ENCODE results near the gene YES1. TPM values are rescaled to one million over a fixed set of nuclear protein-coding genes. Genes with fewer than 3 reads are reported as not detected.

Gene YES1
- 31.3 TPM for total RNA-seq

GRCh38 chr18:811892-812375, at the start of gene YES1:
YES1 (minus strand) TSS chr18:812242; CDS start chr18:756827, 55,415 bp downstream.
- intact Hi-C loops (cut with DNase I): no loop called here
- DNase-seq (ENCODE audit: low spot score) (peak; percentile 73), ATAC-seq (peak; percentile 86)

- intact Hi-C loops (cut with DNase I): no loop called here
- DNase-seq (ENCODE audit: low spot score): no peak
- ATAC-seq: no peak
Observed at GRCh38 chr18:857986-858385, 45.9 kb upstream of the YES1 start.

- ATAC-seq (no peak), DNase-seq (ENCODE audit: low spot score) (no peak)
- intact Hi-C loops (cut with DNase I): no loop called here
Observed at GRCh38 chr18:853471-853870, 41.4 kb upstream of the YES1 start.

GRCh38 chr18:850960-851359, 38.9 kb upstream of the YES1 start:
- DNase-seq (ENCODE audit: low spot score): no peak
- intact Hi-C loops (cut with DNase I): no loop called here

GRCh38 chr18:849021-849420, 37.0 kb upstream of the YES1 start:
- ATAC-seq (no peak), DNase-seq (ENCODE audit: low spot score) (no peak)
- intact Hi-C loops (cut with DNase I): no loop called here

More at GRCh38 chr18:850960-851359, 38.9 kb upstream of the YES1 start:
- no peak for ATAC-seq

GRCh38 chr18:848062-848861, 36.2 kb upstream of the YES1 start:
- ATAC-seq (no peak), DNase-seq (ENCODE audit: low spot score) (no peak)
- intact Hi-C loops (cut with DNase I): no loop called here

GRCh38 chr18:845152-845819, 33.2 kb upstream of the YES1 start:
- DNase-seq (ENCODE audit: low spot score) (no peak), ATAC-seq (peak; percentile 56)
- intact Hi-C loops (cut with DNase I): no loop called here

GRCh38 chr18:841647-842370, 29.8 kb upstream of the YES1 start:
- intact Hi-C loops (cut with DNase I): no loop called here
- ATAC-seq (no peak), DNase-seq (ENCODE audit: low spot score) (no peak)

GRCh38 chr18:840516-840915, 28.5 kb upstream of the YES1 start:
- ATAC-seq: no peak
- intact Hi-C loops (cut with DNase I): no loop called here
- no peak for DNase-seq (ENCODE audit: low spot score)

GRCh38 chr18:840023-840408, 28.0 kb upstream of the YES1 start:
- no peak for ATAC-seq
- intact Hi-C loops (cut with DNase I): no loop called here

GRCh38 chr18:839224-840022, 27.4 kb upstream of the YES1 start:
- intact Hi-C loops (cut with DNase I): loop anchor here (10.0 kb wide), 1 partner anchor 95 kb away; no protein-coding TSS in a partner anchor
- DNase-seq (ENCODE audit: low spot score) (peak; percentile 94), ATAC-seq (peak; percentile 94)

More at GRCh38 chr18:840023-840408, 28.0 kb upstream of the YES1 start:
- no peak for DNase-seq (ENCODE audit: low spot score)

GRCh38 chr18:837922-838321, 25.9 kb upstream of the YES1 start:
- peak; percentile 74 for ATAC-seq
- intact Hi-C loops (cut with DNase I): loop anchor here (10.0 kb wide), 1 partner anchor 93 kb away; no protein-coding TSS in a partner anchor

GRCh38 chr18:834082-834720, 22.2 kb upstream of the YES1 start:
- DNase-seq (ENCODE audit: low spot score) (no peak), ATAC-seq (no peak)
- intact Hi-C loops (cut with DNase I): loop anchor here (10.0 kb wide), 1 partner anchor 89 kb away; no protein-coding TSS in a partner anchor

More at GRCh38 chr18:837922-838321, 25.9 kb upstream of the YES1 start:
- no peak for DNase-seq (ENCODE audit: low spot score)

- DNase-seq (ENCODE audit: low spot score) (no peak), ATAC-seq (no peak)
- intact Hi-C loops (cut with DNase I): loop anchor here (10.0 kb wide), 1 partner anchor 88 kb away; no protein-coding TSS in a partner anchor
Observed at GRCh38 chr18:833197-833596, 21.2 kb upstream of the YES1 start.

GRCh38 chr18:832085-832681, 20.1 kb upstream of the YES1 start:
- DNase-seq (ENCODE audit: low spot score) (no peak), ATAC-seq (no peak)
- intact Hi-C loops (cut with DNase I): loop anchor here (10.0 kb wide), 1 partner anchor 87 kb away; no protein-coding TSS in a partner anchor

GRCh38 chr18:830315-830901, 18.4 kb upstream of the YES1 start:
- intact Hi-C loops (cut with DNase I): loop anchor here (10.0 kb wide), 1 partner anchor 86 kb away; no protein-coding TSS in a partner anchor
- DNase-seq (ENCODE audit: low spot score): no peak
- ATAC-seq: peak; percentile 68

GRCh38 chr18:829432-829831, 17.4 kb upstream of the YES1 start:
- DNase-seq (ENCODE audit: low spot score): no peak
- ATAC-seq: no peak
- intact Hi-C loops (cut with DNase I): no loop called here
